PC-9 (cell line): ENCODE results near the gene TEX29. TPM values are rescaled to one million over a fixed set of nuclear protein-coding genes. Genes with fewer than 3 reads are reported as not detected.

Experiments used
- BruUV-seq: library from RNA; stranded (reverse); fragments of 400-500 nt; replicated peaks from 2 replicates; lab custom pipeline; 2021; lab: Mats Ljungman, UMichigan
- CTCF ChIA-PET: fragments of 300-600 bp; sonication (Branson Sonifier 250); formaldehyde crosslinking; loops from one replicate; lab custom pipeline; 2022; ENCODE audit warnings: antibody characterized with exemption; lab: Charles Lee
- POLR2A ChIA-PET: fragments of 300-600 bp; sonication (Branson Sonifier 250); formaldehyde crosslinking; loops from one replicate; lab custom pipeline; 2022; ENCODE audit warnings: antibody characterized with exemption; ENCODE audit not compliant: unreplicated experiment; lab: Charles Lee
- DNase-seq, 2 experiments: peaks; one replicate each; pipeline versions ENCODE4 v3.0.0 to v3.0.0-alpha.2; 2015 to 2022; ENCODE audit warnings: mixed read lengths in 1 of 2
- H2AFZ ChIP-seq: fragments of 200-600 bp; sonication (generic); 2 replicates; pipeline ENCODE4 v1.8.1; 2017; ENCODE audit warnings: antibody characterized with exemption
- H3F3A ChIP-seq: fragments of 200-600 bp; sonication (generic); 2 replicates; pipeline ENCODE4 v1.8.1; 2017; ENCODE audit warnings: antibody characterized with exemption, mild to moderate bottlenecking, low read depth; ENCODE audit not compliant: insufficient read depth
- H3K27ac ChIP-seq: fragments of 200-600 bp; sonication (generic); 2 replicates; pipeline ENCODE4 v1.6.1; 2016; ENCODE audit warnings: mixed run types
- H3K27me3 ChIP-seq: fragments of 200-600 bp; sonication (generic); 2 replicates; pipeline ENCODE4 v1.6.1; 2016; ENCODE audit warnings: low read depth, mixed run types; ENCODE audit not compliant: insufficient read depth
- H3K36me3 ChIP-seq: fragments of 200-600 bp; sonication (generic); 2 replicates; pipeline ENCODE4 v1.6.1; 2016; ENCODE audit warnings: low read depth, mixed run types
- H3K4me1 ChIP-seq: fragments of 200-600 bp; sonication (generic); replicated peaks from 2 replicates; pipeline ENCODE4 v1.6.1; 2016; ENCODE audit warnings: mixed run types; ENCODE audit not compliant: insufficient read depth
- H3K4me2 ChIP-seq: fragments of 200-600 bp; sonication (generic); 2 replicates; pipeline ENCODE4 v1.6.1; 2017; ENCODE audit warnings: mixed run types
- H3K4me3 ChIP-seq: fragments of 200-600 bp; sonication (generic); 2 replicates; pipeline ENCODE4 v1.6.1; 2016; ENCODE audit warnings: mixed run types
- H3K79me2 ChIP-seq: fragments of 200-600 bp; sonication (generic); 2 replicates; pipeline ENCODE4 v1.6.1; 2017; ENCODE audit warnings: low read depth, mixed run types
- H3K9me2 ChIP-seq: fragments of 200-600 bp; sonication (generic); 2 replicates; pipeline ENCODE4 v1.8.1; 2017; ENCODE audit warnings: mild to moderate bottlenecking; ENCODE audit not compliant: insufficient read depth
- H3K9me3 ChIP-seq: fragments of 200-600 bp; sonication (generic); 2 replicates; pipeline ENCODE4 v1.8.1; 2016; ENCODE audit warnings: low read depth; ENCODE audit not compliant: insufficient read depth
- H4K20me1 ChIP-seq: fragments of 200-600 bp; sonication (generic); 2 replicates; pipeline ENCODE4 v1.8.1; 2017; ENCODE audit not compliant: insufficient read depth
- EZH2 ChIP-seq: fragments of 200-600 bp; sonication (generic); IDR thresholded peaks from 2 replicates; pipeline ENCODE4 v1.8.0; 2017; ENCODE audit warnings: antibody characterized with exemption, low read depth
- intact Hi-C: fragments of 100-400 bp; cut with micrococcal nuclease; formaldehyde crosslinking; loops from one replicate; pipeline ENCODE4 v1.10.0; 2022; ENCODE audit not compliant: unreplicated experiment
- total RNA-seq: library from RNA; stranded (reverse); gene quantifications from 2 replicates; pipeline ENCODE4 v1.2.3, GENCODE V29; 2021
- TF ChIP-seq, protein P1 (sequence below): fragments of 200-600 bp; sonication (generic); conservative IDR thresholded peaks from 2 replicates; pipeline ENCODE4 v1.6.1; 2017; ENCODE audit warnings: mixed run types, antibody characterized with exemption, mild to moderate bottlenecking, moderate library complexity

TEX29 gene
- total RNA-seq, 1 experiment from 2014 or later: not detected

DNA sequence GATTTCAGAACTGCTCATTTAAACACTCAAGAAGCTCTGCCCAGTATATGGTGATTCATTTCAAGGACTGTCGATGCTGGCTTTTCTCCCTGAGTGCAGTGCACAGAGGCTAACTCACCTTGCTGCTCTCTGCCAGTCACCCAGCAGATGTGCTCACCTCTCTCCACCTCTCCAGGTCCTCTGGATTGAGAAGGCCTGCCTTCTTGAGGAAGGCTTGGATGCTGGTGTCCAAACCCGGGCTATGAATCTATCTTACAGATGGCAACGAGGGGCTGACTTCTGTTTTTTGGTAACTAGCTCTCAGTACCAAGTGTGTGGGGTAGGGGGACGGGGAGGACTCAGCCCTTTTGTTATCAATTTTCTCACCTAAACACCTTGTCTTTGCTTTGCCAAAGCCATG lies 47.6 kb downstream of the TEX29 start:
- intact Hi-C loops: no loop called here
- no peak overlapping the region for H2AFZ ChIP-seq

DNA sequence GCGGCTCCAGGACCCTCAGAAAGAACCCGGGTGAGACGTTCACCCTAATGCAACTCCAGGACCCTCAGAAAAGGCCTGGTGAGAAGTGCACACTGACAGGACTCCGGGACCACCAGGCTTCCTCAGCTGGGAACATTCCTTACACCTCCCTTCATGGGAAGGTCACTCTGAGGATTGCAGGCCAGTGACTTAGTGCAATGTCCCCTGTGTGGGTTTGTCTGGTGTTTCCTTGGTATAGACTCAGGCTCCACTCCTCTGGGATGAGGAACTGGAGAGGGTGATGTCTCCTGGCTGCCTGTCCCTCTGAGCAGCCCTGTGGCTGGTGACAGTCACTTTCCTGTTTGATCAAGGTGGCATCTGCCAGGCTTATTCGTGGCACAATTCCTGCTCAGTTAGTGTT lies 49.7 kb downstream of the TEX29 start:
- intact Hi-C loops: no loop called here
- Histone ChIP-seq H3K79me2 (no peaks in the 10 kb centered on the region), H3K27ac (no peak overlapping the region), H3K9me3 (no peaks in the 10 kb centered on the region), H3K36me3 (no peaks in the 10 kb centered on the region), H4K20me1 (no peaks in the 10 kb centered on the region; the same call in 1 of the 2 replicates), H3K9me2 (no peaks in the 10 kb centered on the region), H3K27me3 (peaks cover 98% of the 10 kb centered on the region), H3K4me3 (no peak overlapping the region), H3K4me1 (no peaks in the 10 kb centered on the region), H3F3A (no peaks in the 10 kb centered on the region), H2AFZ (no peak overlapping the region), H3K4me2 (no peak overlapping the region)
- ChIA-PET CTCF (no interaction called here), POLR2A (no interaction called here)
- no peak for TF ChIP-seq EZH2
- TF ChIP-seq, protein P1, sequence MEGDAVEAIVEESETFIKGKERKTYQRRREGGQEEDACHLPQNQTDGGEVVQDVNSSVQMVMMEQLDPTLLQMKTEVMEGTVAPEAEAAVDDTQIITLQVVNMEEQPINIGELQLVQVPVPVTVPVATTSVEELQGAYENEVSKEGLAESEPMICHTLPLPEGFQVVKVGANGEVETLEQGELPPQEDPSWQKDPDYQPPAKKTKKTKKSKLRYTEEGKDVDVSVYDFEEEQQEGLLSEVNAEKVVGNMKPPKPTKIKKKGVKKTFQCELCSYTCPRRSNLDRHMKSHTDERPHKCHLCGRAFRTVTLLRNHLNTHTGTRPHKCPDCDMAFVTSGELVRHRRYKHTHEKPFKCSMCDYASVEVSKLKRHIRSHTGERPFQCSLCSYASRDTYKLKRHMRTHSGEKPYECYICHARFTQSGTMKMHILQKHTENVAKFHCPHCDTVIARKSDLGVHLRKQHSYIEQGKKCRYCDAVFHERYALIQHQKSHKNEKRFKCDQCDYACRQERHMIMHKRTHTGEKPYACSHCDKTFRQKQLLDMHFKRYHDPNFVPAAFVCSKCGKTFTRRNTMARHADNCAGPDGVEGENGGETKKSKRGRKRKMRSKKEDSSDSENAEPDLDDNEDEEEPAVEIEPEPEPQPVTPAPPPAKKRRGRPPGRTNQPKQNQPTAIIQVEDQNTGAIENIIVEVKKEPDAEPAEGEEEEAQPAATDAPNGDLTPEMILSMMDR: no peak
- DNase-seq: no peak
- BruUV-seq: no TSS peak

More for the DNA sequence above, 47.6 kb downstream of the TEX29 start:
- Histone ChIP-seq H3K36me3 (no peaks in the 10 kb centered on the region), H3K4me3 (no peak overlapping the region), H3K4me1 (no peaks in the 10 kb centered on the region), H3K9me2 (no peaks in the 10 kb centered on the region), H3F3A (no peaks in the 10 kb centered on the region), H3K4me2 (no peak overlapping the region), H3K9me3 (no peaks in the 10 kb centered on the region), H3K79me2 (no peaks in the 10 kb centered on the region), H3K27me3 (peaks cover 96% of the 10 kb centered on the region), H4K20me1 (no peaks in the 10 kb centered on the region; the same call in 1 of the 2 replicates), H3K27ac (no peak overlapping the region)
- TF ChIP-seq, protein P1: no peak
- TF ChIP-seq EZH2: no peak
- ChIA-PET CTCF (no interaction called here), POLR2A (no interaction called here)
- DNase-seq: no peak
- no TSS peak for BruUV-seq

DNA sequence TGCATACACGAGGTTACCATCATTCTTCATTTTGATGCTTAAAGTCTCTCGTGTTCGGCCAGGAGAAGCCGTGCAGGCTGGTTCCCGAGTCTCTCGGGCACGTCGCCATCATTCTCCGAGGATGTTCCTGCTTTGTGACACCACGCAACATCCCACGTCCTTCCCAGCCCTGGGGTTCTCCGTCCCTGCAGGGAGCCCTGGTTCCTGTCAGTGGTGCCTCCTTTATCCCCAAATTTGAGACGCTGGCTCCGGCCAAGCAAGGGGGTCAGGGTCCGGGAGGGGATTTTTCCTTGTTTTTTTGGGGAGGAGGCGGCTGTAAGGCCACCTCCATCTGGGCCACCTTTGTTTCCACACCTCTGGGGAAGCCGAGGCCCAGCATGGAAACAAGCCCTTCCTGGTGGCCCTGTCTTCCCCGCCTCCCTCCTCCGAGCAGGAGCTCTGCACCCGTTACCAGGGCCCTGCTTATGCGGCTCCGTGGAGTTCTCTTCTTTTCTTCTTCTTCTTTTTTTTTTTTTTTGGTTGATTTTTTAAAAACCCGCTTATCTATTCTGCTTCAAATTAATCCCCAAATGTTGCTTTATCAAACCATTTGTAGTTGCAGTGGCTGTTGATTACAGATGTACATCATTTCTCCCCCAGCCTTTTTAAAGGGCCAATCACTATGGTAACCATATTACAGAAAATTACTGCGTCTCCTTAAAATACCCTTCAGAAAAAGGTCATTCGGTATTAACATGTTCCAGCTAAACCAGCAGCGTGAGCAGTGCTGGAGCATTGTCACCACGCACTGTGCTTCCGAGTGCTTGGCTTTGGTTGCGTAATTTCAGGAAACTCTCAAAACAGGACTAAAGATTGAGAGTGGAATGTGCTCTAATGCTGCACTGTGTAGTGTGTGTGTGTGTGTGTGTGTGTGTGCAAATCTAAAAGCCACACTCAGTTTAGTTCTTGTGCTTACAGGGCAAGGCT lies 50.4 kb downstream of the TEX29 start:
- Histone ChIP-seq H3K79me2 (no peaks in the 10 kb centered on the region), H3K4me3 (no peak overlapping the region), H4K20me1 (no peaks in the 10 kb centered on the region; the same call in 1 of the 2 replicates), H3K4me2 (no peak overlapping the region), H3K27me3 (peaks cover 93% of the 10 kb centered on the region), H3K9me2 (no peaks in the 10 kb centered on the region), H3K4me1 (no peaks in the 10 kb centered on the region), H3K27ac (no peak overlapping the region), H2AFZ (no peak overlapping the region), H3F3A (no peaks in the 10 kb centered on the region), H3K36me3 (no peaks in the 10 kb centered on the region), H3K9me3 (no peaks in the 10 kb centered on the region)
- intact Hi-C loops: no loop called here
- ChIA-PET POLR2A (no interaction called here), CTCF (no interaction called here)
- BruUV-seq: no TSS peak
- DNase-seq: no peak
- TF ChIP-seq, protein P1: no peak
- no peak for TF ChIP-seq EZH2
